Hematopoietic multipotent progenitor cell treated with erythropoietin and hydrocortisone succinate and interleukin-3 and kit ligand, for 6 days (in vitro differentiated cells): ENCODE results near the gene UBE2D1.

Source experiments
- DNase-seq: peaks from one replicate; pipeline ENCODE4 v3.0.0-alpha.2; 2015

UBE2D1 gene

GRCh38 chr10:58341947-58342346 lies 7.1 kb downstream of the UBE2D1 start:
- DNase-seq = no peak

- DNase-seq = no peak
Observed at GRCh38 chr10:58347967-58348366, 13.2 kb downstream of the UBE2D1 start.

- DNase-seq = no peak
Observed at GRCh38 chr10:58348571-58349033, 13.8 kb downstream of the UBE2D1 start.

- DNase-seq = no peak
Observed at GRCh38 chr10:58350023-58350422, 15.2 kb downstream of the UBE2D1 start.

- peak; percentile 59 for DNase-seq
Observed at GRCh38 chr10:58350619-58351323, 16.0 kb downstream of the UBE2D1 start.

- DNase-seq = no peak
Observed at GRCh38 chr10:58351616-58352578, 17.1 kb downstream of the UBE2D1 start.

- no peak for DNase-seq
Observed at GRCh38 chr10:58352956-58353610, 18.3 kb downstream of the UBE2D1 start.

- DNase-seq = no peak
Observed at GRCh38 chr10:58356756-58357155, 21.9 kb downstream of the UBE2D1 start.

- DNase-seq = no peak
Observed at GRCh38 chr10:58358314-58358933, 23.6 kb downstream of the UBE2D1 start.

- DNase-seq = no peak
Observed at GRCh38 chr10:58358947-58359346, 24.1 kb downstream of the UBE2D1 start.

GRCh38 chr10:58359541-58359940 lies 24.7 kb downstream of the UBE2D1 start:
- DNase-seq = no peak

GRCh38 chr10:58360412-58361004 lies 25.7 kb downstream of the UBE2D1 start:
- DNase-seq = no peak

GRCh38 chr10:58361353-58361752 lies 26.5 kb downstream of the UBE2D1 start:
- DNase-seq = no peak

- no peak for DNase-seq
Observed at GRCh38 chr10:58362027-58362789, 27.4 kb downstream of the UBE2D1 start.

- no peak for DNase-seq
Observed at GRCh38 chr10:58367069-58367468, 32.3 kb downstream of the UBE2D1 start.

- DNase-seq = no peak
Observed at GRCh38 chr10:58371473-58371872, 36.7 kb downstream of the UBE2D1 start.

- DNase-seq = no peak
Observed at GRCh38 chr10:58372607-58373441, 38.0 kb downstream of the UBE2D1 start.

- DNase-seq = no peak
Observed at GRCh38 chr10:58373442-58373827, 38.6 kb downstream of the UBE2D1 start.

- DNase-seq = no peak
Observed at GRCh38 chr10:58382489-58382995, 47.7 kb downstream of the UBE2D1 start.

- peak; percentile 74 for DNase-seq
Observed at GRCh38 chr10:58384095-58384494, 49.3 kb downstream of the UBE2D1 start.
